Left ventricle myocardium superior (tissue), 1 donor: ENCODE results near the gene NELL1. TPM values are rescaled to one million over a fixed set of nuclear protein-coding genes. Genes with fewer than 3 reads are reported as not detected.

Experiments
- ATAC-seq: fragments of 200-7000 bp; cut with Tn5 transposase; one replicate; pipeline ENCODE4 v1.9.1; 2020; ENCODE audit warnings: mild to moderate bottlenecking, moderate library complexity
- DNase-seq: peaks from one replicate; pipeline ENCODE4 v3.0.0-alpha.2; 2020
- intact Hi-C: fragments of 100-400 bp; cut with micrococcal nuclease; formaldehyde crosslinking; loops from one replicate; pipeline ENCODE4 v1.11.0; 2022
- total RNA-seq: library from RNA; stranded (reverse); fragmentation: NEBNext Ultra II Directional; extraction: Animal tissue kit (Norgen Biotek cat#: 25700); gene quantifications from one replicate; pipeline ENCODE4 v1.2.1, GENCODE V29; 2021
- donor health status: DM: no; HTN: yes; CAD: no; lungs with severe emphysema.

The NELL1 gene
- total RNA-seq, 1 donor from 2014 or later, result not detected

- no peak for ATAC-seq
- no peak for DNase-seq
- intact Hi-C loops, result no loop called here
These were observed 247.9 kb downstream of the NELL1 start for GRCh38 chr11:20917306-20917705.

- DNase-seq, result no peak
- ATAC-seq, result no peak
- intact Hi-C loops, result no loop called here
These were observed 257.6 kb downstream of the NELL1 start for GRCh38 chr11:20926799-20927540.

- DNase-seq, result no peak
- ATAC-seq, result no peak
- intact Hi-C loops, result no loop called here
These were observed 261.6 kb downstream of the NELL1 start for GRCh38 chr11:20931029-20931428.

GRCh38 chr11:20933086-20933485 is 263.7 kb downstream of the NELL1 start:
- intact Hi-C loops, result no loop called here
- no peak for DNase-seq
- no peak for ATAC-seq

GRCh38 chr11:20933958-20934357 is 264.6 kb downstream of the NELL1 start:
- ATAC-seq (no peak), DNase-seq (no peak)
- intact Hi-C loops, result no loop called here

GRCh38 chr11:20934516-20934915 is 265.1 kb downstream of the NELL1 start:
- DNase-seq (no peak), ATAC-seq (no peak)
- intact Hi-C loops, result no loop called here

GRCh38 chr11:20937826-20938225 is 268.4 kb downstream of the NELL1 start:
- intact Hi-C loops, result no loop called here
- ATAC-seq, result no peak
- no peak for DNase-seq

GRCh38 chr11:20949585-20949984 is 280.2 kb downstream of the NELL1 start:
- DNase-seq (no peak), ATAC-seq (no peak)
- intact Hi-C loops, result no loop called here

- intact Hi-C loops, result no loop called here
- no peak for DNase-seq
- no peak for ATAC-seq
These were observed 293.2 kb downstream of the NELL1 start for GRCh38 chr11:20962581-20962980.

GRCh38 chr11:20963596-20963995 is 294.2 kb downstream of the NELL1 start:
- intact Hi-C loops, result no loop called here
- ATAC-seq (no peak), DNase-seq (no peak)

- DNase-seq (no peak), ATAC-seq (no peak)
- intact Hi-C loops, result no loop called here
These were observed 295.6 kb downstream of the NELL1 start for GRCh38 chr11:20964985-20965384.

GRCh38 chr11:20966489-20966888 is 297.1 kb downstream of the NELL1 start:
- intact Hi-C loops, result no loop called here
- ATAC-seq, result no peak
- DNase-seq, result no peak

GRCh38 chr11:20973940-20974559 is 304.7 kb downstream of the NELL1 start:
- ATAC-seq (no peak), DNase-seq (no peak)
- intact Hi-C loops, result no loop called here

- ATAC-seq, result no peak
- intact Hi-C loops, result no loop called here
- no peak for DNase-seq
These were observed 311.4 kb downstream of the NELL1 start for GRCh38 chr11:20980736-20981135.

- no peak for ATAC-seq
- intact Hi-C loops, result no loop called here
- DNase-seq, result no peak
These were observed 321.1 kb downstream of the NELL1 start for GRCh38 chr11:20990447-20990846.

- ATAC-seq, result no peak
- intact Hi-C loops, result no loop called here
- DNase-seq, result no peak
These were observed 322.1 kb downstream of the NELL1 start for GRCh38 chr11:20991471-20991870.

GRCh38 chr11:21007297-21007696 is 337.9 kb downstream of the NELL1 start:
- ATAC-seq (no peak), DNase-seq (no peak)
- intact Hi-C loops, result no loop called here

GRCh38 chr11:21018248-21018647 is 348.9 kb downstream of the NELL1 start:
- no peak for DNase-seq
- no peak for ATAC-seq
- intact Hi-C loops, result no loop called here

- ATAC-seq (no peak), DNase-seq (no peak)
- intact Hi-C loops, result no loop called here
These were observed 357.3 kb downstream of the NELL1 start for GRCh38 chr11:21026685-21027084.

GRCh38 chr11:21037850-21038249 is 368.5 kb downstream of the NELL1 start:
- no peak for ATAC-seq
- no peak for DNase-seq
- intact Hi-C loops, result no loop called here

- no peak for ATAC-seq
- intact Hi-C loops, result no loop called here
- no peak for DNase-seq
These were observed 369.4 kb downstream of the NELL1 start for GRCh38 chr11:21038801-21039200.
